Measurements from ENCODE around the gene WWOX.
A peak's percentile ranks its signal among the peaks of the same experiment; 100 is the strongest.

WWOX gene

GRCh38 chr16:78988361-78988969 lies 889.0 kb downstream of the WWOX start:
- DNase-seq (ENCODE audit: low read depth, low spot score) = peak; percentile 45

DNA sequence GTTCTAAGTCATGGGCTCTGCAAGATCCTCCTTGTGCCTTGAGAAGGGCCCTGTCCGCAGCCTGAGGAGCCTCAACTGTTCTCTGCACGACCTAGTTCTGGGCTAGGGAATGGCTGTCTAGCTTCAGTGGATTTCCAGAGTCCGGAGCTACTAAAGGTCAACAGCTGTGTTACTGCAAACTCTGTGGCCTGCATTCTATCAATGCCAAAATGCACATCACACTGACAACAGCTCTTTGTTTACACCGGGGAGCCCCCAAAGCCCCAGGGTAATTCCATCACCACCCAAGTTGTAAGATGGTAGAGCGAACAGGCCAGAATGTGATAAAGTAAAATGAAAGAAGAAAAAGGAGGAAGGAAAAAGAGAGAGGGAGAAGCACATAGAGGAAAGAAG lies 890.9 kb downstream of the WWOX start:
- peak; percentile 83 for DNase-seq (ENCODE audit: low read depth, low spot score)

DNA sequence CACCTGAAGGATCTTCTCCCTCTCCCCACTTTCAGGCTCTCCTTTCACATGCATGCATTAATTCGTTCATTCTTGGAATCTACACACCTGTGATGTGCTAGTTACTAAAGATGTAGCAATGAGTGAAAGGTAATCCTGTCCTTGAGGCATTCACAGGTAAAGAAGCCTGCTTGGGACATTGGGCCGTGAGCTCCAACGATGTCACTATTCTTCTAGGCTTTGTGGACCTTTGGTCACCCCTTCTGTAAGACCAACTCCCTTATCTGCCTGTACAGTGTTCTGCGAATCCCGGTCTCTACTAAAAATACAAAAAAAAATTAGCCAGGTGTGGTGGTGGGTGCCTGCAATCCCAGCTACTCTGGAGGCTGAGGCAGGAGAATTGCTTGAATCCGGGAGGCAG lies 892.5 kb downstream of the WWOX start:
- DNase-seq (ENCODE audit: low read depth, low spot score) = no peak

- no peak for DNase-seq (ENCODE audit: low read depth, low spot score)
Measured at GRCh38 chr16:78993346-78993745, 893.9 kb downstream of the WWOX start.

- DNase-seq (ENCODE audit: low read depth, low spot score) = no peak
Measured at GRCh38 chr16:78994135-78994745, 894.8 kb downstream of the WWOX start.

DNA sequence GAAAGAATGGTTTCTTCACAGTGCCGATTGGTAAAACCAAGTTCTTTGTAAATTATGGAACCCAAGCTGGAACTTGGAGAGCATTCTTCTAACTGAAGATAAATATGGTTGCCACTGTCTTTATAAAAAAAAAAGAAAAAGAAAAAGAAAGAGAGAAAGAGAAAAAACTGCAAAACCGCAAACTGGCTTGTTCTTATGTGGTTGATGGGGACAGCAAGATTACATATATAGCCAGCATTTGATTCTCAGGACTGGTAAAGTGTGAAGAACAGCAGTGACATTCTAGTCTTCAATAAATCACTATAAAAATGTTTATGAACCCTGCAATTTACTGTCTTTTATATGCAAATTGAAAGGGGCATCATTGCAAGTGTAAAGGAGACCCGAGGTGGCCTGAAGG lies 896.0 kb downstream of the WWOX start:
- no peak for DNase-seq (ENCODE audit: low read depth, low spot score)

GRCh38 chr16:78996790-78997189 lies 897.3 kb downstream of the WWOX start:
- DNase-seq (ENCODE audit: low read depth, low spot score) = no peak

DNA sequence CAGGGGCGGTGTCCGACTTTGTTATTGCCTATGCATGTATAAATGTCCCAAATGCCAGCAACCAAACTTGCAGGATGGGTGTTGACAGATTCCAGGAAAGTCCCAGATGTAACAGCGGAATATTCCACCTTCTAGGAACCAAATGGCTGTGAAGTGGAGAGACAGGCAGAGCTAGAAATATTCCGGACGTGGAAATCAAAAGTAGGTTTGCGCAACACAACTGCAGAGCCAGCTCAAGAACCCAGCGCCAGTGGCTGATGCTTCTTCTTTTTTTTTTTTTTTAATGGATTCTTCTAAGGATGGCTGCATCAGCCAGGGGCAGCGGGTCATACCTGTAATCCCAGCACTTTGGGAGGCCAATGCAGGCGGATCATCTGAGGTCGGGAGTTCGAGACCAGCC lies 899.4 kb downstream of the WWOX start:
- no peak for DNase-seq (ENCODE audit: low read depth, low spot score)

DNA sequence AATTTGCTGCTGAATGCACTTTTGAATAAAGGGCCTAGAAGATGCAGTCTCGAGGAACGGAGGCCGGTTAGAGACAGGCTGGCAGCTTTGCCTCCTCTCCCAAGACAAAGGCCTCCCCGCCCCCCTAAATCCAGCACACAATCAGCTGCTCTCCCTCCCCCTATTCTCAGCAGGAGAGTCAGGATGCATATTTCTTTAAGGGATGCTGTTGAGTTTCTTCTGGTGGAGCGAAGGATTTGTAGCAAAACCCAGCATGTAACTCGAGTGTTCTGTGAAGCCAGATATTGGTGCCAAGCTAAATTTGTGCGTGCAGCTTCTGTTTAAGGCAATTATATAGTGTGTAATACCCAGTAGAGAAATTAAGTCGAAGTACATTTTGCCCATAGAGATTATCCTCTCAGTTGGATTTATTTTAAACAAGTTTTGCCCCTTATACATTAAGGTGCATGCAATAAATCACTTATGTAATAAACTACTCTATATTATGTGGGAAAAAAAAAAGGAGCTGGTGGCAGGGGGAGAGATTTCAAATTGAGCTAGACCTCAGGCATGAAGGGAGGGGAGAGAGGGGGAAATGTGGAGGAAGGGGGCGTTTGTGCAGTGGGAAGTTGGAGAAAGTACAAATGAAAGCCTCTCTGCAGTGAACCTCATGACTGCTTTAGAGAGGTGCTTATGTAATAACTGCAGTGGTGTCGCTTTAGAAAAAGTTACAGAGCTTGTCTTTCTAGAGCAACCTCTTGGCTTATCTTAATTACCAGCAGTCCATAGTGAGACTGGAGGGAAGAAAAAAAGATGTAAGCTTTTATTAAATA lies 901.9 kb downstream of the WWOX start:
- DNase-seq (ENCODE audit: low read depth, low spot score) = no peak

- DNase-seq (ENCODE audit: low read depth, low spot score) = no peak
Measured at GRCh38 chr16:79003026-79003609, 903.7 kb downstream of the WWOX start.

GRCh38 chr16:79004309-79004708 lies 904.9 kb downstream of the WWOX start:
- no peak for DNase-seq (ENCODE audit: low read depth, low spot score)

GRCh38 chr16:79005096-79005495 lies 905.6 kb downstream of the WWOX start:
- no peak for DNase-seq (ENCODE audit: low read depth, low spot score)

GRCh38 chr16:79006206-79006605 lies 906.8 kb downstream of the WWOX start:
- no peak for DNase-seq (ENCODE audit: low read depth, low spot score)

GRCh38 chr16:79006765-79007164 lies 907.3 kb downstream of the WWOX start:
- no peak for DNase-seq (ENCODE audit: low read depth, low spot score)

DNA sequence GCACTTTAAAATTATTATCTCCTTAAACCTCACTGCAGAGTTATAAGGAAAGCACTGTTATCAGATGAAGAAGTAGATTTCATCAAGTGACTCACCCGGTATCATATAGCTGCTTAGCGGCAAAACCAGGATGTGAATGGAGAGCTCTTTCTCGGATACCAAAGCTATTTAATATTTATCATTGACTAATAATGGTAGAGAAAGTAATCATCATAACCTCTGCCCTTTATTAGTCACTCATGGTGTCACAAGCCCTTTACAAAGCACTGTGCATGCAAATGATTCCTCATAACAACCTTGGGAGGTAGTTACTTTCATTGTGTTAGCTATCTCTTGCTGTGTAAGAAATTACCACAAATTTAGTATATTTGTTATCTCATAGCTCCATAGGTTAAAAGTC lies 908.2 kb downstream of the WWOX start:
- no peak for DNase-seq (ENCODE audit: low read depth, low spot score)

- peak; percentile 50 for DNase-seq (ENCODE audit: low read depth, low spot score)
Measured at GRCh38 chr16:79008036-79008868, 908.8 kb downstream of the WWOX start.

DNA sequence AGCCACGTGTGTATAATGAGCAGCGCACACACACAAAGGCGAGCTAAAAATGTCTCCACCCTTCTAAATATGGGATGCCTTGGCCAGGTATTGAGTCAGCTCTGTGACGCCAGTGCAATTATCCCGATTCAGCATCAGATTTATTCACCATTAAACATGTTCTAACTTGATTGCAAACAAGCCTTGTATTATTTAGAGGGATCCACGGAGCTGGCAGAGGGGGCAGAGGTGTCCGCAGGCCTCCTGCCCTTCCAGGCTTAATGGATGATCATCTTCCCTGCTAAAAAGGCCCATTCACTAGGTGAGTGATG lies 909.4 kb downstream of the WWOX start:
- no peak for DNase-seq (ENCODE audit: low read depth, low spot score)

DNA sequence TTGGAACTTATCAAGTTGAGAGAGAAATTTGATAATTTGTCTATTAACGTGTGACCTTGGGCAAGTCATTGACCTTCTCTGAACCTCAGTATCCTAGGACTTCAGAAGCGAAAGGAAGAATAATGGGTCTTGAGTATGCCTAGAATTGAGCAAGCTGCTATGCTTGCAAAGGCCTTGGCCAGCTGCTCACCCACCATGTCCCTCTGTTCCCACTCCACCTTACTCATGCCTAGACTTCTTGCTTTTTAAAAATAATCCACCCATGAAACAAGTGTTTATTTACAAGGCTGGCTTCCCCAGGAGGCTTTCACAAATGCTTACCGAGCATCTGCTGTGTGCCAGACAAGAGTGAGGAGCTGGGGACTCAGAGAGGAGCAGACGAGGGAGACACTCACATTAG lies 910.4 kb downstream of the WWOX start:
- no peak for DNase-seq (ENCODE audit: low read depth, low spot score)

DNA sequence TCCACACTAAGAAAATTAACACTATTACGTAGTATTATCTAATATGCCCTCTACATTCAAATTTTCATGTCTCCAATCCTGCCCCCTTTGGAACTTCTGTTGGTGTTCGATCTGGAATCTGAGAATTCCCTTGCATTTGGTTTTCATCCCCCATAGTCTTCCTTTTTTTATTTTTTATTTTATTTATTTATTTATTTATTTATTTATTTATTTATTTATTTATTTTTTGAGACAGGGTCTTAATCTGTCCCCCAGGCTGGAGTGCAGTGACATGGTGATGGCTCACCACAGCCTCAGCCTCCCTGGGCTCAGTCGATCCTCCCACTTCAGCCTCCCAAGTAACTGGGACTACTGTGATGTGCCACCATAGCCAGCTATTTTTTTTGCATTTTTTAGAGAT lies 911.8 kb downstream of the WWOX start:
- DNase-seq (ENCODE audit: low read depth, low spot score) = no peak

DNA sequence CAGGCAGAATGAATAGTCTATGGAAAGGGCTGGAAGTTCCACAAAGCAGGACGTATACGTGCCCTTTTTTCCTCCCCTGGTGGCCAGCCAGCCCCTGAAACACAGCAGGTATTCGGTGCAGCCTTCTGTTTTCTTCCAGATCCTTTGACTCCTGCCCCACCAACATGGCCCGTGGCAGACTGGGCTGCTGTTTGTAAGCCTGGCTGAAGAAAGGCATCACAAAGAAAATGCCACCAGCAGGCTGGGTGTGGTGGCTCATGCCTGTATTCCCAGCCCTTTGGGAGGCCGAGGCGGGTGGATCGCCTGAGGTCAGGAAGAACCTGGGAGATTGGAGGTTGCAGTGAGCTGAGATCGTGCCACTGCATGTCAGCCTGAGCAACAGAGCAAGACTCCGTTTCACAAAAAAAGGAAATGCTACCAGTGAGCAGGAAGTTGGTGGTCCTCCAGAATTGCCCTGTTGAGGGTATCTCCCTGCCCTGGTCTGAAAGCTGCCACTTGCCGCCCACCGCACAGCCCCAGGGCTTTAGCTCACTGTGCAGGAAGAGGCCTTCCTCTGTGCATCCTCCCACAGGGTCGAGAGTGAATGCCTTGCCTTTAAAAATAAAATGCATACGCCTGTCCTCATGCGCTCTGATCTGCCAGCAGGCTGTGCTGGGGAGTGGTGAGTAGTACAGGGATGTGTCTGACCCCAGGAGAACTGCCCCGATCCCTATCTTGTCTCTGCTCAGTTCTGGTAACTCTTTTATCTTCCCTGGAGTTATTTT lies 913.4 kb downstream of the WWOX start:
- peak; percentile 68 for DNase-seq (ENCODE audit: low read depth, low spot score)

Measured in ELF-1 (cell line).